AG10803 (cell line): ENCODE results near the gene CCNE1.
A peak's percentile ranks its signal among the peaks of the same experiment; 100 is the strongest.

Experiments
- DNase-seq: peaks from one replicate; pipeline ENCODE4 v3.0.0; 2010; ENCODE audit warnings: low read depth
- H3K4me3 ChIP-seq: 2 replicates; pipeline ENCODE4 v1.5.1; 2011; ENCODE audit warnings: mild to moderate bottlenecking, low read length, control low read depth
- CTCF ChIP-seq: conservative IDR thresholded peaks from 2 replicates; pipeline ENCODE4 v1.5.1; 2011; ENCODE audit warnings: mild to moderate bottlenecking, low read length, control low read depth, inconsistent platforms

Gene CCNE1

GRCh38 chr19:29811125-29812079, at the start of gene CCNE1:
Gene CCNE1, plus strand, starts transcription at chr19:29811991. Its CDS starts 565 bp downstream, at chr19:29812556.
- peak within 1 kb of the TSS; percentile 53 for H3K4me3 ChIP-seq
- TF ChIP-seq CTCF: no peak
- DNase-seq: peak; percentile 80

DNA sequence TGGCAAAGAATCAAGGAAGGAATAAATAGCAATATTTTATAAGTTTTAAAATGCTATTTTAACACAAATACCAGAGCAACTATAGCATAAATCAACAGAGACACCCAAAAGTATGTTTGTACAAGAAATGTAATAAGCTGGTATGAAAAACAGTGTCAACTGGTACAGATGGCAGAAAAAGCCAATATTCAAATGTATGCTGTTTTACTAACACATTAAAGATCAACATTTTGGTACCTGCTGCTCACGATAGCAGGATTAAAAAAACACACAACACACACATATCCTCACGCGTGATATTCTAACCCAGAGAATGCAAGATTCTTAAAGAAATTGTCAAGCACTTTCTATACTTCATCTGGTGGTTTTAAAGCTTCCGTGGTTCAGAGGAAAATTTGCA, 48.6 kb upstream of the CCNE1 start:
- DNase-seq: no peak
- H3K4me3 ChIP-seq: no peak overlapping the region
- no peak for TF ChIP-seq CTCF

- TF ChIP-seq CTCF: no peak
- H3K4me3 ChIP-seq: no peak overlapping the region
- no peak for DNase-seq
Observed at GRCh38 chr19:29764361-29764760, 47.4 kb upstream of the CCNE1 start.

GRCh38 chr19:29766100-29766499, 45.7 kb upstream of the CCNE1 start:
- DNase-seq: no peak
- no peak overlapping the region for H3K4me3 ChIP-seq
- TF ChIP-seq CTCF: no peak

DNA sequence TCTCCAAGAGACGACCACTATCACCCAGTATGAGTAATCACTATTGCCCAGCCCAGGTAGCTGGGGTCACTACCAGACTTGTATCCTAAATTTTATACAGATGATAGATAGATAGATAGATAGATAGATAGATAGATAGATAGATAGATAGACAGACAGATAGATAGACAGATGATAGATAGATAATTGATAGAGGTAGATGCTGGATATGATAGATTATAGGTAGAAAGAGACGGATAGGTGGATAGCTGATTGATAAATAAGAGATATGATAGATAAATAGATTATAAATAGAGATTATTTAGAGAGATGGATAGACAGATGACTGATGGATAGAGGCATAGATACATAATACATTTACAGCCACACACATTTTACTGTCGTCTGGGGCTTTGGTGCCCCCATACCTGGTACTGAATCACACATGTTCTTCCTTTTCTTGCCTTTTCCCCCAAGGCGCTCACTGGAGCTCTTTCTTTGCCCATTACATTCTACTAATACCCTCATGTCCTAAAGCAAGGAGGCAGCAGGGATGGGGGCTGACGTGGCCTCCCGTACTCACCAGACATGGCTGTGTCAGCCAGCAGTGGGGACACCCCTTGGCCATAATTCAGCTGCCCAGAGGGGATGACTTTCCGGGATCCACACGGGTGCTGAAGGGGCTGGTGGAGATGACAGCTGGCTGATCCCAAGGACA, 44.6 kb upstream of the CCNE1 start:
- TF ChIP-seq CTCF: no peak
- DNase-seq: no peak
- no peak overlapping the region for H3K4me3 ChIP-seq

GRCh38 chr19:29768166-29768565, 43.6 kb upstream of the CCNE1 start:
- TF ChIP-seq CTCF: no peak

More at GRCh38 chr19:29768166-29768565, 43.6 kb upstream of the CCNE1 start:
- H3K4me3 ChIP-seq: no peak overlapping the region
- no peak for DNase-seq
